GM13976 (cell line): Measurements from ENCODE around the gene DCPS.
"Not testable (repeated sequence)": the region's sequence is repeated elsewhere in the genome, so short reads cannot be mapped to it uniquely, and the experiment has no call there.

ENCODE experiments used
- DNase-seq: peaks from one replicate; pipeline ENCODE4 v3.0.0; 2012; ENCODE audit warnings: low spot score
- in situ Hi-C: fragments of 300-500 bp; cut with MboI; formaldehyde crosslinking; loops from one replicate; pipeline ENCODE4 v1.12.0; 2022; ENCODE audit warnings: low sequenced_read_pairs, mixed read lengths, inconsistent platforms; ENCODE audit not compliant: unreplicated experiment
- TF ChIP-seq, protein P1 (sequence below): IDR thresholded peaks from 2 replicates; pipeline ENCODE4 v1.5.1; 2012; ENCODE audit warnings: borderline replicate concordance, mild to moderate bottlenecking; ENCODE audit not compliant: insufficient read depth; ENCODE audit errors: extremely low read depth, missing control alignments, control extremely low read depth

DCPS gene

DNA sequence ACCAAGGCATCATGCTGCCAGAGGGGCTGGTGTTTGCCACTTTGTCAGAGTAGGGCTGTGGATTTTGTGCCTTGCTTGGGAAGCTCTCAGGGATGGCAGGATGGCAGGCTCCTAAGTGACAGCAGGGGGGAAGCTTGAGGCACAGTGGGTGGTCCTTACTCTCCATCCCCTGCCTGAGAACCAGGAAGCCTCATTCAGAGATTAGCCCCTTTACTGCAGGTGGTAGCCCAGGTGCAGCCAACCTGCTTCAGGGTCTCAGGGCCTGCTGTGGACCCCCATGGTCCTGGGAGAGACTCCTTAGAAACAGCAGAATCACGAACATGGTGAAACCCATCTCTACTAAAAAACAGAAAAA is 42.7 kb downstream of the DCPS start:
- TF ChIP-seq, protein P1, sequence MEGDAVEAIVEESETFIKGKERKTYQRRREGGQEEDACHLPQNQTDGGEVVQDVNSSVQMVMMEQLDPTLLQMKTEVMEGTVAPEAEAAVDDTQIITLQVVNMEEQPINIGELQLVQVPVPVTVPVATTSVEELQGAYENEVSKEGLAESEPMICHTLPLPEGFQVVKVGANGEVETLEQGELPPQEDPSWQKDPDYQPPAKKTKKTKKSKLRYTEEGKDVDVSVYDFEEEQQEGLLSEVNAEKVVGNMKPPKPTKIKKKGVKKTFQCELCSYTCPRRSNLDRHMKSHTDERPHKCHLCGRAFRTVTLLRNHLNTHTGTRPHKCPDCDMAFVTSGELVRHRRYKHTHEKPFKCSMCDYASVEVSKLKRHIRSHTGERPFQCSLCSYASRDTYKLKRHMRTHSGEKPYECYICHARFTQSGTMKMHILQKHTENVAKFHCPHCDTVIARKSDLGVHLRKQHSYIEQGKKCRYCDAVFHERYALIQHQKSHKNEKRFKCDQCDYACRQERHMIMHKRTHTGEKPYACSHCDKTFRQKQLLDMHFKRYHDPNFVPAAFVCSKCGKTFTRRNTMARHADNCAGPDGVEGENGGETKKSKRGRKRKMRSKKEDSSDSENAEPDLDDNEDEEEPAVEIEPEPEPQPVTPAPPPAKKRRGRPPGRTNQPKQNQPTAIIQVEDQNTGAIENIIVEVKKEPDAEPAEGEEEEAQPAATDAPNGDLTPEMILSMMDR = no peak
- no peak for DNase-seq
- in situ Hi-C loops = no loop called here

DNA sequence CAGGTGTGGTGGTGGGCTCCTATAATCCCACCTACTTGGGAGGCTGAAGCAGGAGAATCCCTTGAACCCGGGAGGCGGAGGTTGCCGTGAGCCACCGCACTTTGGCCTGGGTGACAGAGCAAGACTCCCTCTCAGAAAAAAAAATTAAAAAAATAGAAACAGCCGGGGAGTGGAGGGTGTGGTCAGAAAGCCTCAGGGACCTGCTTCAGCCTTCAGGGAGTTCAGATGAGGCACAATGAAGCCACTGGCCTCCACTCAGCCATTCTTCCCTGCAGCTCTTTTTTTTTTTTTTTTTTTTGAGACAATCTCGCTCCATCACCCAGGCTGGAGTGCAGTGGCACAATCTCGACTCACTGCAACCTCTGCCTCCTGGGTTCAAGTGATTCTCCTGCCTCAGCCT is 43.1 kb downstream of the DCPS start:
- in situ Hi-C loops, DNase-seq: not testable (repeated sequence)

DNA sequence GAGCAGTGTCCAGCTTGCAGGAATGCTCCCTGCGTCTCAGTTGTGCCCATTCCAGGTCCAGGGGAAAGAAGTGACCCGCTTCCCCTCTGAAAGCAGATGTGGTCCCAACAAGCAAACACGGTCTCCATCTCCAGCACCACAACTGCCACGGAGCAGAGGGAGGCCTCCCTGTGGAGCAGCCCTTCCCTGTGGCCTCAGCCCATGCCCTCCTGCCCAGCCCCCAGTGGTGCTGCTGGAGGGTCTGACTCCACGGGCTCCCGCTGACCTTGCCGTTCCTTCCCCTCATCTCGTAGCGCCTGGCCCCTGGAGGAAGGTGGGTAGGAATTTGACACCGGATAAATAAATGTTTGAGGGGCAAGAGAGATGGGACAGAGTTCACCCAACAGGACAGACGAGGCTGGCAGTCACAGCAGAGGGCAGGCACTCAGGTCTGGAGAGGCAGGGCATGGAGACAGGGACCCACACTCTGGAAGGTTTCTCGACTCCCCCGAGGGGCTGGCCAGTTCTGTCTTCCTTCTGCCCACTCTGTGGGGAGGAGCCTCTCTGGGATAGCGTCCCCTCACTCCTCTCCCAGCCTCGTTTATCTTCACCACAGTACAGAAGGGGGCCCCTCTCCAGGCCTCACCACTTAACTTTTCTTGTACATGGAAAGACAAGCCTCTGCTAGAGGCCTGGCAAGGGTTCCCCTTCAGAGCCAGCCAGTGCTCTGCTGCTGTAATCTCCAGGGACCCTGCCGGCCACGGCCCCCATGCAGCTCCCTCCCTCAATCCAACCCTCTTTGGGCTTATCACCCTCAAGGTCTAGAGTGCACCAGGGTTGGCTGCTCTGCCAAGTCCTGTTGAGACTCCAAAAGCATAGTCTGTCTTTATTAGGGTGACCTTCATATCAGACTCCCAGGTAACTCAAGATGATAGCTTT is 44.1 kb downstream of the DCPS start:
- in situ Hi-C loops = no loop called here
- no peak for DNase-seq
- TF ChIP-seq, protein P1 = no peak

DNA sequence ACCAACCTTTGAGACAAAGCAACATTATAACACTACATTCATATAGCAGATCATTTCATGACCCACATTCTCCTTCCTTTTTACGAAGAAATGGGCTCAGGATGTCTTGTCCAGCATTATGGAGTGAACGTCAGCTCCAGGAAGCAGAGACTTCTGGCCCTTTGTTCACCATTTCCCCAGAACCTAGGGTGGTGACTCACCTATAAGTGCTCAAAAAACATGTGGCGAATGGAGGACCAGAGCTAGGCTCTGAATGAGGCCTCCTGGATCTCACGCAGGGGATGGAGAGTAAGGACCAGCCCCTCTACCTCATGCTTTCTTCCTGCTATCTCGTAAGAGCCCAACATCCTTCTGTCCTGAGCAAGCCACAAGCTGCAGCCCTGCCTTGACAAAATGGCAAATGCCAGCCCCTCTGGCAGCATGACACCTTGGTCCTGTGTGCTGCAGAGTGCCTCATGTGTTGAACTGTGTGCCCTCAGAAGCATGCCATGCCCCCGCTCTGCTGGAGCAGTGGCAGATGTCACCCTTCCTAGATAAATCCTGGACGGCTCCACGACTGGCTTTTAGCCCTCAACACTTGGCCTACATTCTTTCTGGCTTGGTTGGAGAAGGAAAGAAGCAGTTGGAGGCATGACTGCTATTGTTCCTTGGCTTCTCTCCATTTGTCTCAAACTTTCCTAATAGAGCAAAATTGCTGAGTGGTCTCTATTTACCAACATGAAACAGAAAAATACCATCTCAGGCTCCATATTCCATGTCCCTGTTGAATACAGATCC is 45.1 kb downstream of the DCPS start:
- DNase-seq = no peak
- in situ Hi-C loops = no loop called here
- TF ChIP-seq, protein P1 = no peak

DNA sequence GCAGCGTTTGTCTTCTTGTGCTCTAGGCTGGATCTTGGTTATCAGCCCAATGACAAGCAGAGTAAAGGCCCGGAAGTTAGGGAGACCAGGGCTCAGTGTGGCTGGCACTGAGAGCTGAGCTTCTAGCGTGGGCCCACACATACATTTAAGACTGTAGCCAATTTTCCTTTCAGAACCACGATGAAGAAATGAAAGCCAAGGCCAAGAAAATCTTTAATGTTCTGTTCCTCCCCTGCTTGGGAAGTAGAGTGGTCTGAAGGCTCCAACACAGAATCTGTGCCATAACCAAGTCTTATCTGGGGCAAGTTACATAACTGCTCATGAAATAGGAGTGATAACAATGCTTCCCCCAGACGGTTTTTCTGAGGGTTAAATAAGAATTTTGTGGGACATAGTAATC is 47.0 kb downstream of the DCPS start:
- no peak for DNase-seq
- TF ChIP-seq, protein P1 = no peak
- in situ Hi-C loops = no loop called here

DNA sequence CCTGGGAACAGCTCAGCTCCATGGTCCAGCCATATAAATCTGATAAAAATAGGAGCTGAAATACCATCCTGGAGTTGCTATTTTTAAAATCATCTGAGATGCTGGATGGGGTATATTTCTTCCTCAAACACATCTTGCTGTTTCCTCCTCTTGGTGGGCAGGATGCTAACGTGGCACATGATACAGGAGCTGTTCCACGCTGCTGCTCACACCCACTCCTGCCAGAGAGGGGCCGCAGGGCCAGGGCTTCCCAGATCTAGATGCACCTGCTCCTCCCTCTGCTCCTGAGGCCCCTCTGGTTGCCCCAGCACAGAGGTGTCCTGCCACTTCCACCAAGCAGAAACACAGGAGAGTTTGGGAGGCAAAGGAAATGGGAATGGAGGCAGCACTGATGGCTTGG is 48.3 kb downstream of the DCPS start:
- no peak for DNase-seq
- TF ChIP-seq, protein P1 = no peak
- in situ Hi-C loops = no loop called here
